Neural crest cell (in vitro differentiated cells): ENCODE measurements around the gene NFASC. TPM values are rescaled to one million over a fixed set of nuclear protein-coding genes. Genes with fewer than 3 reads are reported as not detected.

Experiments
- DNase-seq: peaks from one replicate; pipeline ENCODE4 v3.0.0; 2021; ENCODE audit warnings: low read depth, mixed read lengths, low spot score
- H3K27ac Mint-ChIP-seq: one replicate; pipeline ENCODE4 v1.8.0; 2021; ENCODE audit warnings: mild to moderate bottlenecking, mixed read lengths; ENCODE audit not compliant: unreplicated experiment
- H3K27me3 Mint-ChIP-seq: 2 replicates; pipeline ENCODE4 v1.8.0; 2021; ENCODE audit warnings: low read depth, mild to moderate bottlenecking, mixed read lengths
- H3K36me3 Mint-ChIP-seq: 2 replicates; pipeline ENCODE4 v1.8.0; 2021; ENCODE audit warnings: low read depth, mild to moderate bottlenecking, mixed read lengths
- H3K4me1 Mint-ChIP-seq: 2 replicates; pipeline ENCODE4 v1.8.0; 2021; ENCODE audit warnings: mixed read lengths
- H3K4me3 Mint-ChIP-seq: one replicate; pipeline ENCODE4 v1.8.0; 2021; ENCODE audit warnings: mild to moderate bottlenecking, mixed read lengths
- H3K9me3 Mint-ChIP-seq: 2 replicates; pipeline ENCODE4 v1.8.0; 2021; ENCODE audit warnings: mixed read lengths
- total RNA-seq: library from RNA; stranded (reverse); gene quantifications from 2 replicates; pipeline ENCODE4 v1.2.1, GENCODE V29; 2021
- TF ChIP-seq, protein P1 (sequence below): fragments of 200-600 bp; sonication (generic); conservative IDR thresholded peaks from 2 replicates; pipeline ENCODE4 v1.5.0; 2021; ENCODE audit warnings: antibody characterized with exemption, mild to moderate bottlenecking

Gene NFASC
- total RNA-seq, 1 donor from 2014 or later: 12.9 TPM

DNA sequence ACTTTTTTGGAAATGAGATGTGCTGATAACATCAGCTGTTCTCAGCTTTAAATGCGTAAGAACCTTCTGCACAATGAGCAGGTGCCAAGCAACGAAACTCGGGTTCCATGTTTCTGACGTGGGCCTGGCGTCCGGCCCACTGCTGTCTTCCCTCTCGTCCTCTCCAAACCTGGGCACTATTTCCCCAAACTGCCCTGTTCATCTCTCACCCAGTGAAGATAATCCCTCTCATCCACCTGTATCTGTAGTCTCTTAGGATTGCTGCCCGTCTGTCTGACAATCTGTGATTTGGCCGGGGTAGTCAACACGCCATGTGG lies 122.3 kb downstream of the NFASC start:
- peaks cover 8% of the 10 kb centered on the region for H3K27me3 Mint-ChIP-seq

DNA sequence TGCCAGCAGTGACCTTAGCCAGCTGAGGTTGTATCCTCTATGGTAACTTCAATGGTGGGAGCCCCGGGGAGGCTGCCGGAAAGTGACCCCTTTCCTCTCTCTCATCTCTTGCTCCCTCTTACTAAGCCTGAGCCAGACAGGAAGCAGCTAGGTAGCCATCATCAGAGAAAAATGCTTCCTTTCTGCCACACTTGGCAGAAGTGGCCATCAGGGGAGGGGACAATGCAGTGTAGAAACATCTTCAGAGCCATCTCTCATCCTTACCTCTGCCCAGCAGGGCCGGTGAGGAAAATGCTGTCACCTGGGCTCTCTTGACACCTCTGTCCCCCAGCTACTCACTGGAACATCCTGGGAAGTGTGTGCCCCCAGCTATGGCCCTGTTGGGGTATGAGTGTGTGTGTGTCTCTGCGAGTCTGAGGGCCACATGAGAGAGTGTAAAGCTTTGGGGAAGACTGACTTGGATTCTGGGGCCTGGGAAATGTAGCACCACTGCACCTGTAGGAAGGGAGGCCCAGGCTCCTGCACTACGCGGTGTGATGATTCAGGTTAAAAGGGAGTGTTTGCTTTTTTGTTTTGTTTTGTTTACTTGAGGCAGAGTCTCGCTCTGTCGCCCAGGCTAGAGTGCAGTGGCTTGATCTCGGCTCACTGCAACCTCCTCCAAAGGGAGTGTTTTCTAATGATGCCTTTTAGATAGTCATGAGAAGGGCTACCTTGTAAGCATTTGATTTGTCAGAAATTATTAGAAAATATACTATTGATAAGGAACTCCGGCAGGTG lies 123.6 kb downstream of the NFASC start:
- H3K27me3 Mint-ChIP-seq: peaks cover 8% of the 10 kb centered on the region
- no peak overlapping the region for H3K27ac Mint-ChIP-seq

More for the DNA sequence above, 122.3 kb downstream of the NFASC start:
- Mint-ChIP-seq H3K4me1 (peaks cover 79% of the 10 kb centered on the region), H3K4me3 (no peak overlapping the region), H3K36me3 (no peaks in the 10 kb centered on the region), H3K27ac (no peak overlapping the region), H3K9me3 (no peaks in the 10 kb centered on the region)
- DNase-seq: no peak
- TF ChIP-seq, protein P1, sequence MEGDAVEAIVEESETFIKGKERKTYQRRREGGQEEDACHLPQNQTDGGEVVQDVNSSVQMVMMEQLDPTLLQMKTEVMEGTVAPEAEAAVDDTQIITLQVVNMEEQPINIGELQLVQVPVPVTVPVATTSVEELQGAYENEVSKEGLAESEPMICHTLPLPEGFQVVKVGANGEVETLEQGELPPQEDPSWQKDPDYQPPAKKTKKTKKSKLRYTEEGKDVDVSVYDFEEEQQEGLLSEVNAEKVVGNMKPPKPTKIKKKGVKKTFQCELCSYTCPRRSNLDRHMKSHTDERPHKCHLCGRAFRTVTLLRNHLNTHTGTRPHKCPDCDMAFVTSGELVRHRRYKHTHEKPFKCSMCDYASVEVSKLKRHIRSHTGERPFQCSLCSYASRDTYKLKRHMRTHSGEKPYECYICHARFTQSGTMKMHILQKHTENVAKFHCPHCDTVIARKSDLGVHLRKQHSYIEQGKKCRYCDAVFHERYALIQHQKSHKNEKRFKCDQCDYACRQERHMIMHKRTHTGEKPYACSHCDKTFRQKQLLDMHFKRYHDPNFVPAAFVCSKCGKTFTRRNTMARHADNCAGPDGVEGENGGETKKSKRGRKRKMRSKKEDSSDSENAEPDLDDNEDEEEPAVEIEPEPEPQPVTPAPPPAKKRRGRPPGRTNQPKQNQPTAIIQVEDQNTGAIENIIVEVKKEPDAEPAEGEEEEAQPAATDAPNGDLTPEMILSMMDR: no peak

DNA sequence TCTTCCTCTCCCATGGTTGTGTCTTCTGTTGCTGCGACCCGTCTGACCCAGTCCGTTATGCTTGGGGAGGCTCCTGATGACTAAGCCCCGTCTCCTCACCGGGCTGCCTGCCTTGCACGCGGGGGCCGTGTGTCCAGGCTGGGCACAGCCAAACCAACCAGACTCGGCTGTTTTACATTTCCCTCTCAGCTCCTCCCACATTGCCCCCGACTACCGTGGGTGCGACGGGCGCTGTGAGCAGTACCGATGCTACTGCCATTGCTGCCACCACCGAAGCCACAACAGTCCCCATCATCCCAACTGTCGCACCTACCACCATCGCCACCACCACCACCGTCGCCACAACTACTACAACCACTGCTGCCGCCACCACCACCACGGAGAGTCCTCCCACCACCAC lies 126.3 kb downstream of the NFASC start:
- no peak for DNase-seq
- no peak overlapping the region for H3K4me3 Mint-ChIP-seq
- TF ChIP-seq, protein P1: no peak
- no peaks in the 10 kb centered on the region for H3K9me3 Mint-ChIP-seq
- H3K4me1 Mint-ChIP-seq: peaks cover 46% of the 10 kb centered on the region
- no peaks in the 10 kb centered on the region for H3K36me3 Mint-ChIP-seq
- H3K27ac Mint-ChIP-seq: no peak overlapping the region
- peaks cover 5% of the 10 kb centered on the region for H3K27me3 Mint-ChIP-seq

More for the DNA sequence above, 123.6 kb downstream of the NFASC start:
- no peaks in the 10 kb centered on the region for H3K9me3 Mint-ChIP-seq
- H3K4me3 Mint-ChIP-seq: peak overlapping the region; percentile 49
- peaks cover 67% of the 10 kb centered on the region for H3K4me1 Mint-ChIP-seq
- no peaks in the 10 kb centered on the region for H3K36me3 Mint-ChIP-seq
- no peak for DNase-seq
- TF ChIP-seq, protein P1: no peak

DNA sequence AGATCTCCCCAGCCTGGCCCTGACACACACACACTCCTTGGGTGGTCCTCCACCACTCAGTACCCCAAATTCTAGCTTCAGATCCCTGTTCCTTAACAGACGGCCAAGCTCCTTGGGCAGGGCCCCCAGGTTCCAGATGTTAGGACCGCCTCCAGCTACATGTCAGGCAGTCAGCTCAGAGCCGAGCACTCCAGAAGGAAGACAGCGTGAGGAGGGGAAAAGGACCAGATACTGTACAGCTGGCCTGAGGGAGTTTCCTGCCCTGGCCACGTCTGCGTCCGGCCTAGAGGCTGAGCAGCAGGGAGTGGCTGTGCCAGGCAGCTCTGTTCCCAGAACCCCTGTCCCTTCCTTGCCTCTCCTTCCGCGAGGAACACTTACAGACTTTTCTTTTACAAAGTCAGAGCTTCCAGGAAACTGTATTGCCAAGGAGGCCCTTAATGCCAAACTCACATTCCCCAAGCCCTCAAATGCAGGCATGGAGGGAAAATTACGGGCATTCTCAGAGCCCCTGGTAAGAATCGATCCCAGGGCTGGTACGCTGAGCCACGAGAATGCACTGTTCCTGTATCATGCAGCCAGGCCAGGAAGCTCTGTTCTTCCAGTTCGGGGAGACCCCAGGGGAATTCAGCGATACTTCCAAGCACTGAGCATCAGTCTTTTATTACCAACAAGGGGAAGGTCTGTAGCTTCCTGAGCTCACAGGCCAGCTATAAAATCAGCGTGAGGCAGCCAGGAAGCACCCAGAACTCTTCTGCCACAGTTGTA lies 127.1 kb downstream of the NFASC start:
- H3K4me1 Mint-ChIP-seq: peaks cover 42% of the 10 kb centered on the region
- H3K27ac Mint-ChIP-seq: peak overlapping the region; percentile 55
- H3K27me3 Mint-ChIP-seq: peaks cover 5% of the 10 kb centered on the region
- H3K4me3 Mint-ChIP-seq: no peak overlapping the region
- TF ChIP-seq, protein P1: no peak
- no peaks in the 10 kb centered on the region for H3K36me3 Mint-ChIP-seq
- DNase-seq: no peak
- H3K9me3 Mint-ChIP-seq: no peaks in the 10 kb centered on the region

DNA sequence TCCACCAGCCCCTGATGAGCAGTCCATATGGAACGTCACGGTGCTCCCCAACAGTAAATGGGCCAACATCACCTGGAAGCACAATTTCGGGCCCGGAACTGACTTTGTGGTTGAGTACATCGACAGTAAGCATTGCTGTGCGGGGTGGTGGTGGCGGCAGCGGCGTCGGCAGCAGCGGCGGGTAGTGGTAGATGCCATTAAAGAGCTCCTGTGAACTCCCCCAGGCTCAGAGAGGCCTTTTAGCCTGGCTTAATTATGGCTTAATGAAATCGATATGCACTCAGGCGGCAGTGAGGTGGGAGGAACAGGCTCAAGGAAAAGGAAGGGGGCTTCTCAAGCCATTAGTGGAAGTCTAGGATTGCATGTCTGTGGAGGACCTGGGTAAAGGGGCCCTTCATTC lies 130.5 kb downstream of the NFASC start:
- Mint-ChIP-seq H3K27me3 (no peaks in the 10 kb centered on the region), H3K4me3 (no peak overlapping the region), H3K27ac (no peak overlapping the region), H3K9me3 (no peaks in the 10 kb centered on the region), H3K4me1 (peaks cover 26% of the 10 kb centered on the region), H3K36me3 (no peaks in the 10 kb centered on the region)
- TF ChIP-seq, protein P1: no peak
- DNase-seq: no peak
